Osteoblast (primary cell): ENCODE results near the gene PRPF4. TPM values are rescaled to one million over a fixed set of nuclear protein-coding genes. Genes with fewer than 3 reads are reported as not detected.
A peak's percentile ranks its signal among the peaks of the same experiment; 100 is the strongest.

Experiments used
- DNase-seq: peaks from one replicate; pipeline ENCODE4 v3.0.0; 2011; ENCODE audit warnings: low spot score, mixed read lengths; ENCODE audit not compliant: insufficient read length; ENCODE audit errors: missing footprints
- H2AFZ ChIP-seq: 2 replicates; pipeline ENCODE4 v1.6.0; 2011; ENCODE audit warnings: mild to moderate bottlenecking, low read length
- H3K27ac ChIP-seq: 2 replicates; pipeline ENCODE4 v1.5.1; 2011; ENCODE audit warnings: mild to moderate bottlenecking, low read depth, low read length, moderate library complexity
- H3K27me3 ChIP-seq: 2 replicates; pipeline ENCODE4 v1.6.0; 2012; ENCODE audit warnings: mild to moderate bottlenecking, control low read depth, inconsistent platforms, low read length, moderate library complexity; ENCODE audit not compliant: insufficient read depth
- H3K36me3 ChIP-seq: 2 replicates; pipeline ENCODE4 v1.5.1; 2011; ENCODE audit warnings: mild to moderate bottlenecking, low read length, control low read depth, moderate library complexity; ENCODE audit not compliant: insufficient read depth
- H3K4me1 ChIP-seq: 2 replicates; pipeline ENCODE4 v1.5.1; 2011; ENCODE audit warnings: mild to moderate bottlenecking, low read length, control low read depth, moderate library complexity; ENCODE audit not compliant: insufficient read depth
- H3K4me2 ChIP-seq: 2 replicates; pipeline ENCODE4 v1.6.0; 2011; ENCODE audit warnings: mild to moderate bottlenecking, low read length; ENCODE audit not compliant: insufficient read depth
- H3K4me3 ChIP-seq: fragments of 200-600 bp; sonication (generic); 3 replicates; pipeline ENCODE4 v1.5.1; 2012; ENCODE audit warnings: mild to moderate bottlenecking, low read length, inconsistent platforms; ENCODE audit not compliant: insufficient read depth
- H3K79me2 ChIP-seq: 2 replicates; pipeline ENCODE4 v1.6.0; 2012; ENCODE audit warnings: mild to moderate bottlenecking, low read length, control low read depth, inconsistent platforms; ENCODE audit not compliant: insufficient read depth
- H3K9me3 ChIP-seq: 2 replicates; pipeline ENCODE4 v1.5.1; 2011; ENCODE audit warnings: low read depth, low read length, control low read depth
- H4K20me1 ChIP-seq: 2 replicates; pipeline ENCODE4 v1.6.0; 2012; ENCODE audit warnings: mild to moderate bottlenecking, low read length, control low read depth; ENCODE audit not compliant: insufficient read depth
- CTCF ChIP-seq: IDR thresholded peaks from 2 replicates; pipeline ENCODE4 v1.5.1; 2011; ENCODE audit warnings: mild to moderate bottlenecking, low read depth, low read length, moderate library complexity; ENCODE audit errors: extremely low read depth
- total RNA-seq: library from RNA; depleted of rRNA; stranded (reverse); fragments of >200 nt; gene quantifications from 2 replicates; pipeline ENCODE4 v1.2.3, GENCODE V29; 2012

The PRPF4 gene
- total RNA-seq, 1 donor: 18.1 TPM

GRCh38 chr9:113307396-113307975 is 32.0 kb downstream of the PRPF4 start:
- no peaks in the 10 kb centered on the region for H4K20me1 ChIP-seq
- H3K27me3 ChIP-seq: no peaks in the 10 kb centered on the region
- H3K4me1 ChIP-seq: no peaks in the 10 kb centered on the region
- H3K4me2 ChIP-seq: no peak overlapping the region
- H2AFZ ChIP-seq: no peak overlapping the region
- H3K27ac ChIP-seq: no peak overlapping the region
- no peak overlapping the region for H3K4me3 ChIP-seq
- no peaks in the 10 kb centered on the region for H3K79me2 ChIP-seq
- H3K36me3 ChIP-seq: no peaks in the 10 kb centered on the region
- TF ChIP-seq CTCF: no peak
- no peaks in the 10 kb centered on the region for H3K9me3 ChIP-seq
- no peak for DNase-seq

- TF ChIP-seq CTCF: peak; percentile 74
- Histone ChIP-seq H3K79me2 (no peaks in the 10 kb centered on the region), H3K27ac (no peak overlapping the region), H2AFZ (no peak overlapping the region), H3K4me3 (no peak overlapping the region), H3K27me3 (no peaks in the 10 kb centered on the region), H3K36me3 (no peaks in the 10 kb centered on the region), H3K4me1 (no peaks in the 10 kb centered on the region), H3K4me2 (no peak overlapping the region), H4K20me1 (no peaks in the 10 kb centered on the region), H3K9me3 (no peaks in the 10 kb centered on the region)
- DNase-seq: no peak
Measured at GRCh38 chr9:113309204-113309813, 33.9 kb downstream of the PRPF4 start.

- no peak for DNase-seq
Measured at GRCh38 chr9:113310538-113310937, 35.1 kb downstream of the PRPF4 start.

GRCh38 chr9:113311961-113312360 is 36.5 kb downstream of the PRPF4 start:
- no peak for TF ChIP-seq CTCF
- H3K4me1 ChIP-seq: no peaks in the 10 kb centered on the region
- no peak overlapping the region for H3K4me3 ChIP-seq
- DNase-seq: no peak
- no peaks in the 10 kb centered on the region for H4K20me1 ChIP-seq
- no peak overlapping the region for H3K4me2 ChIP-seq
- H3K36me3 ChIP-seq: no peaks in the 10 kb centered on the region
- H3K27me3 ChIP-seq: no peaks in the 10 kb centered on the region
- H3K27ac ChIP-seq: no peak overlapping the region
- H2AFZ ChIP-seq: no peak overlapping the region
- H3K79me2 ChIP-seq: no peaks in the 10 kb centered on the region
- no peaks in the 10 kb centered on the region for H3K9me3 ChIP-seq

More at GRCh38 chr9:113310538-113310937, 35.1 kb downstream of the PRPF4 start:
- no peak overlapping the region for H3K4me3 ChIP-seq
- H3K79me2 ChIP-seq: no peaks in the 10 kb centered on the region
- no peak overlapping the region for H3K27ac ChIP-seq
- no peaks in the 10 kb centered on the region for H3K36me3 ChIP-seq
- H2AFZ ChIP-seq: no peak overlapping the region
- no peak for TF ChIP-seq CTCF
- H4K20me1 ChIP-seq: no peaks in the 10 kb centered on the region
- H3K4me1 ChIP-seq: no peaks in the 10 kb centered on the region
- no peaks in the 10 kb centered on the region for H3K27me3 ChIP-seq
- no peaks in the 10 kb centered on the region for H3K9me3 ChIP-seq
- H3K4me2 ChIP-seq: no peak overlapping the region
